ENCODE measurements around the gene PKP3. TPM values are rescaled to one million over a fixed set of nuclear protein-coding genes. Genes with fewer than 3 reads are reported as not detected.

The PKP3 gene
- total RNA-seq, 4 donors from 2014 or later, result 612 to 880 (median 754) TPM

DNA sequence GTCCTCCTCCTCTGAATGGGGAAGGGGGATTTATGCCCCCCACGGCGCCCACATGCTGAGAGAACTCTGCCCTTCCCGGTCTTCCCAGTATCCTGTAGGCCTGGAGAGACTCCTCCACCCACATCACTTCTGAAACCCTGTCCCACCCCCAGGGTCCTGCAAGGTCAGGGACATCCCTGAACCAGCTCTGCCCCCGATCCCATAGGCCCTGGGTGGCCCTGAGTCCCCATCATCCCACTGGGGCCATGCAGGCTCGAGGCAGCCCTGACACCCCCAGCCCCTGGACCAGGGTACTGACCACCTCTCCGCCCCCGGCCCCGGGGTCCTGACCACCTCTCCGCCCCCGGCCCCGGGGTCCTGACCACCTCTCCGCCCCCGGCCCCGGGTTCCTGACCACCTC, 13.0 kb upstream of the PKP3 start:
- TF ChIP-seq POLR2A (IDR thresholded peaks at IDR 0.05), result no peak
- TF ChIP-seq, protein P1, sequence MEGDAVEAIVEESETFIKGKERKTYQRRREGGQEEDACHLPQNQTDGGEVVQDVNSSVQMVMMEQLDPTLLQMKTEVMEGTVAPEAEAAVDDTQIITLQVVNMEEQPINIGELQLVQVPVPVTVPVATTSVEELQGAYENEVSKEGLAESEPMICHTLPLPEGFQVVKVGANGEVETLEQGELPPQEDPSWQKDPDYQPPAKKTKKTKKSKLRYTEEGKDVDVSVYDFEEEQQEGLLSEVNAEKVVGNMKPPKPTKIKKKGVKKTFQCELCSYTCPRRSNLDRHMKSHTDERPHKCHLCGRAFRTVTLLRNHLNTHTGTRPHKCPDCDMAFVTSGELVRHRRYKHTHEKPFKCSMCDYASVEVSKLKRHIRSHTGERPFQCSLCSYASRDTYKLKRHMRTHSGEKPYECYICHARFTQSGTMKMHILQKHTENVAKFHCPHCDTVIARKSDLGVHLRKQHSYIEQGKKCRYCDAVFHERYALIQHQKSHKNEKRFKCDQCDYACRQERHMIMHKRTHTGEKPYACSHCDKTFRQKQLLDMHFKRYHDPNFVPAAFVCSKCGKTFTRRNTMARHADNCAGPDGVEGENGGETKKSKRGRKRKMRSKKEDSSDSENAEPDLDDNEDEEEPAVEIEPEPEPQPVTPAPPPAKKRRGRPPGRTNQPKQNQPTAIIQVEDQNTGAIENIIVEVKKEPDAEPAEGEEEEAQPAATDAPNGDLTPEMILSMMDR (IDR thresholded peaks at IDR 0.05), result no peak
- intact Hi-C loops (cut with DNase I; ENCODE audit: low total_unique reads), result no loop called here
- no peak overlapping the region for H3K4me3 ChIP-seq (ENCODE audit: low read depth, poor library complexity, severe bottlenecking)
- DNase-seq (ENCODE audit: low spot score in 2 of 2), result no peak
- 87 to 91% methylated on average over 9 to 11 of the region's 14 CpGs for WGBS, 2 donors

- H3K4me3 ChIP-seq (ENCODE audit: low read depth, poor library complexity, severe bottlenecking), result no peak overlapping the region
- no peak for DNase-seq (ENCODE audit: low spot score in 2 of 2)
- intact Hi-C loops (cut with DNase I; ENCODE audit: low total_unique reads), result no loop called here
- no peak for TF ChIP-seq POLR2A (IDR thresholded peaks at IDR 0.05)
- TF ChIP-seq, protein P1 (IDR thresholded peaks at IDR 0.05), result no peak
- WGBS, 2 donors, result 83 to 84% methylated on average over 28 to 29 of the region's 35 CpGs
These were observed 12.4 kb upstream of the PKP3 start for GRCh38 chr11:381501-382072.

GRCh38 chr11:382081-382629, 11.9 kb upstream of the PKP3 start:
- no peak for DNase-seq (ENCODE audit: low spot score in 2 of 2)
- WGBS, 2 donors, result 75 to 77% methylated on average over 11 of the region's 11 CpGs
- intact Hi-C loops (cut with DNase I; ENCODE audit: low total_unique reads), result no loop called here
- H3K4me3 ChIP-seq (ENCODE audit: low read depth, poor library complexity, severe bottlenecking), result no peak overlapping the region
- no peak for TF ChIP-seq POLR2A (IDR thresholded peaks at IDR 0.05)
- TF ChIP-seq, protein P1 (IDR thresholded peaks at IDR 0.05), result no peak

- H3K4me3 ChIP-seq (ENCODE audit: low read depth, poor library complexity, severe bottlenecking), result no peak overlapping the region
- WGBS, 2 donors, result 79 to 86% methylated on average over 11 to 14 of the region's 14 CpGs
- TF ChIP-seq, protein P1 (IDR thresholded peaks at IDR 0.05), result no peak
- TF ChIP-seq POLR2A (IDR thresholded peaks at IDR 0.05), result no peak
- DNase-seq (ENCODE audit: low spot score in 2 of 2), result no peak
- intact Hi-C loops (cut with DNase I; ENCODE audit: low total_unique reads), result no loop called here
These were observed 10.6 kb upstream of the PKP3 start for GRCh38 chr11:383431-383830.

DNA sequence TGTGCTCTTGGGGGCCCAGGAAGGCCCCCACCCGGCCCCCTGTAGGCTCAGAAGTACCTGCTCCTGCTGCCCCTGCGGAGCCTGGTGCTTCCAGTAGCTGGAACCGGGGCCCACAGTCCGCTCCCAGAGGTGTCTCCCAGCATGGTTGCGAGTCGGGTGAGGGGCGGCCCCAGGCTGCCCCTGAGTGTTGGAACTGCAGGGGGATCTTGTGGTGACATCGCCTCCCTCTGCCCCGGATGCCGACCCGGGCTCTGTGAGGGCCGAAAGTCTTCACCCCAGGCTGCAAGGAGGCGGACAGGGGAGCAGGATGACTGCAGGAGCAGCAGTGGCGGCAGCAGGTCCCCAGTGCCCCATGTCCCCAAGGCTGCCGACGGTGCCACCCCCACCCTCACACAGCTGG, 9.5 kb upstream of the PKP3 start:
- H3K4me3 ChIP-seq (ENCODE audit: low read depth, poor library complexity, severe bottlenecking), result no peak overlapping the region
- no peak for DNase-seq (ENCODE audit: low spot score in 2 of 2)
- 88 to 96% methylated on average over 8 to 16 of the region's 16 CpGs for WGBS, 2 donors
- intact Hi-C loops (cut with DNase I; ENCODE audit: low total_unique reads), result no loop called here
- TF ChIP-seq, protein P1 (IDR thresholded peaks at IDR 0.05), result no peak
- no peak for TF ChIP-seq POLR2A (IDR thresholded peaks at IDR 0.05)

Data from lower leg skin (tissue), 4 donors.